ENCODE data around the gene PDHX. TPM values are rescaled to one million over a fixed set of nuclear protein-coding genes. Genes with fewer than 3 reads are reported as not detected.

Gene PDHX
- total RNA-seq, 1 donor from 2014 or later = 44.0 TPM

DNA sequence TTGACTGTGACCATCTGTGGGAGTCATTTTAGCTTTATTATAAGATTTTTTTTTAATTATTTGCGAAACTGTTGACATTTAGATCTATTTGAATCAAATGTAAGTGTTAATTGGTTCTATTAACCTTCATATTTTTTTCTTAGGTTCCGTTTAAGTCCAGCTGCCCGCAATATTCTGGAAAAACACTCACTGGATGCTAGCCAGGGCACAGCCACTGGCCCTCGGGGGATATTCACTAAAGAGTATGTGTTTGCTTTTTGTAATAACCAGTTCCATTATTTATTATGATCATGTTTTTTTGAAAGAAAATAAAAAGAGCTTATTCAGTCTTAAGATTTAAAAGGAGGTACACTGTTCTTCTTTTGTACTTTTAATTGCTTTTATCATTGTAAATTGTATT lies 43.9 kb downstream of the PDHX start:
- Histone ChIP-seq H3K79me2 (ENCODE audit: insufficient read depth, low read length) (no peaks in the 10 kb centered on the region), H3K4me1 (ENCODE audit: insufficient read depth, low read length) (no peaks in the 10 kb centered on the region), H3K27ac (ENCODE audit: low read depth, low read length) (no peak overlapping the region), H3K4me2 (ENCODE audit: low read length) (no peak overlapping the region), H3K9ac (ENCODE audit: low read length) (no peak overlapping the region), H2AFZ (ENCODE audit: low read depth, low read length) (no peak overlapping the region), H3K36me3 (ENCODE audit: insufficient read depth, low read length) (peaks cover 6% of the 10 kb centered on the region), H3K4me3 (ENCODE audit: insufficient read depth, low read depth, low read length) (no peak overlapping the region), H4K20me1 (ENCODE audit: insufficient read depth, low read length) (no peaks in the 10 kb centered on the region), H3K27me3 (ENCODE audit: insufficient read depth, low read length) (no peaks in the 10 kb centered on the region), H3K9me3 (ENCODE audit: insufficient read depth, low read depth, low read length) (no peaks in the 10 kb centered on the region)
- TF ChIP-seq EZH2 (IDR thresholded peaks at IDR 0.05; ENCODE audit: insufficient read depth, low read length) = no peak
- TF ChIP-seq, protein P1, sequence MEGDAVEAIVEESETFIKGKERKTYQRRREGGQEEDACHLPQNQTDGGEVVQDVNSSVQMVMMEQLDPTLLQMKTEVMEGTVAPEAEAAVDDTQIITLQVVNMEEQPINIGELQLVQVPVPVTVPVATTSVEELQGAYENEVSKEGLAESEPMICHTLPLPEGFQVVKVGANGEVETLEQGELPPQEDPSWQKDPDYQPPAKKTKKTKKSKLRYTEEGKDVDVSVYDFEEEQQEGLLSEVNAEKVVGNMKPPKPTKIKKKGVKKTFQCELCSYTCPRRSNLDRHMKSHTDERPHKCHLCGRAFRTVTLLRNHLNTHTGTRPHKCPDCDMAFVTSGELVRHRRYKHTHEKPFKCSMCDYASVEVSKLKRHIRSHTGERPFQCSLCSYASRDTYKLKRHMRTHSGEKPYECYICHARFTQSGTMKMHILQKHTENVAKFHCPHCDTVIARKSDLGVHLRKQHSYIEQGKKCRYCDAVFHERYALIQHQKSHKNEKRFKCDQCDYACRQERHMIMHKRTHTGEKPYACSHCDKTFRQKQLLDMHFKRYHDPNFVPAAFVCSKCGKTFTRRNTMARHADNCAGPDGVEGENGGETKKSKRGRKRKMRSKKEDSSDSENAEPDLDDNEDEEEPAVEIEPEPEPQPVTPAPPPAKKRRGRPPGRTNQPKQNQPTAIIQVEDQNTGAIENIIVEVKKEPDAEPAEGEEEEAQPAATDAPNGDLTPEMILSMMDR (IDR thresholded peaks at IDR 0.05; ENCODE audit: insufficient read depth, low read depth, low read length) = no peak
- Mint-ChIP-seq H3K27ac (ENCODE audit: unreplicated experiment) (no peak overlapping the region), H3K36me3 (ENCODE audit: low read depth, unreplicated experiment) (no peaks in the 10 kb centered on the region), H3K4me1 (ENCODE audit: low read depth, unreplicated experiment) (no peaks in the 10 kb centered on the region), H3K27me3 (ENCODE audit: low read depth, unreplicated experiment) (no peaks in the 10 kb centered on the region), H3K9me3 (ENCODE audit: unreplicated experiment) (no peaks in the 10 kb centered on the region), H3K4me3 (ENCODE audit: unreplicated experiment) (no peak overlapping the region)
- no peak for DNase-seq (ENCODE audit: low read depth)
- no peak for FAIRE-seq

DNA sequence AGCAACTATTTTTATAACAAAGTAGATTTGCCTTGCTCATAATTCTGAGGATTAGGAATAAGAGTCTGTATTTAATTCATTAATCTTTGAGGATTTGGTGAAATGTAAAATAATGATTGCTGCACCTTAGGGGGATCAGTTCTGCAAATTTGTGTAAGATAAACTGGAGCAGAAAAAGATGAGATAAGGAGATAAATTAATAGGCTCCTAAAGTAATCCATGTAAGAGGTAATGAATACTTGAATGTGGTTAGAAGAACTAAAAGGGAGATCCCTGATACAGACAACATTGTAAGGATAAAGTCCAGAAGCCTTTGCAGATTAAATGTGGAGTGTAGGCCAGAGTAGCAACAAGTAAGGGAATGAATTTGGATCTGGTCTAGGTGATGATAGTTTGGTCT lies 45.6 kb downstream of the PDHX start:
- DNase-seq (ENCODE audit: low read depth) (no peak), FAIRE-seq (no peak)
- H3K9me3 Mint-ChIP-seq (ENCODE audit: unreplicated experiment) = no peaks in the 10 kb centered on the region
- no peak overlapping the region for H3K9ac ChIP-seq (ENCODE audit: low read length)
- H4K20me1 ChIP-seq (ENCODE audit: insufficient read depth, low read length) = no peaks in the 10 kb centered on the region
- H3K9me3 ChIP-seq (ENCODE audit: insufficient read depth, low read depth, low read length) = no peaks in the 10 kb centered on the region
- H2AFZ ChIP-seq (ENCODE audit: low read depth, low read length) = no peak overlapping the region
- no peak overlapping the region for H3K4me2 ChIP-seq (ENCODE audit: low read length)
- H3K36me3 Mint-ChIP-seq (ENCODE audit: low read depth, unreplicated experiment) = no peaks in the 10 kb centered on the region
- no peak overlapping the region for H3K27ac ChIP-seq (ENCODE audit: low read depth, low read length)
- H3K4me3 ChIP-seq (ENCODE audit: insufficient read depth, low read depth, low read length) = no peak overlapping the region
- TF ChIP-seq, protein P1 (IDR thresholded peaks at IDR 0.05; ENCODE audit: insufficient read depth, low read depth, low read length) = no peak
- no peak for TF ChIP-seq EZH2 (IDR thresholded peaks at IDR 0.05; ENCODE audit: insufficient read depth, low read length)
- H3K79me2 ChIP-seq (ENCODE audit: insufficient read depth, low read length) = no peaks in the 10 kb centered on the region
- H3K4me1 ChIP-seq (ENCODE audit: insufficient read depth, low read length) = no peaks in the 10 kb centered on the region
- H3K27me3 ChIP-seq (ENCODE audit: insufficient read depth, low read length) = no peaks in the 10 kb centered on the region
- no peak overlapping the region for H3K4me3 Mint-ChIP-seq (ENCODE audit: unreplicated experiment)
- no peaks in the 10 kb centered on the region for H3K4me1 Mint-ChIP-seq (ENCODE audit: low read depth, unreplicated experiment)
- no peaks in the 10 kb centered on the region for H3K27me3 Mint-ChIP-seq (ENCODE audit: low read depth, unreplicated experiment)
- H3K36me3 ChIP-seq (ENCODE audit: insufficient read depth, low read length) = peaks cover 6% of the 10 kb centered on the region
- H3K27ac Mint-ChIP-seq (ENCODE audit: unreplicated experiment) = no peak overlapping the region

DNA sequence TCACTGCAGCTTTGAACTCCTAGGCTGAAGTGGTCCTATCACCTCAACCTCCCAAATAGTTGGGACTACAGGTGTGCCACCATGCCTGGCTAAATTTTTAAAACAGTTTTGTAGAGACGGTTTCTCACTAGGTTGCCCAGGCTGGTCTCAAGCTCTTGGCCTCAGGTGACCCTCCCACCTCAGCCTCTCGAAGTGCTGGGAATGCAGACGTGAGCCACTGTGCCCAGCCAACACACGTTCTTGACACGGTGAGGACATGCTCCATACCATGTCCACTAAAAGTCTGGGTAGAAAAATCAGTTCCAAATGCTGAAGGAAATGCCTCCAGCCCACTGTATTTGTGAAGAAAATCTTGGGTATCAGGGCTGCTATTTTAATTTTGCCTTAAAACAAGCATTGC lies 46.9 kb downstream of the PDHX start:
- Mint-ChIP-seq H3K9me3 (ENCODE audit: unreplicated experiment) (no peaks in the 10 kb centered on the region), H3K4me1 (ENCODE audit: low read depth, unreplicated experiment) (no peaks in the 10 kb centered on the region), H3K4me3 (ENCODE audit: unreplicated experiment) (no peak overlapping the region), H3K36me3 (ENCODE audit: low read depth, unreplicated experiment) (peaks cover 1% of the 10 kb centered on the region), H3K27me3 (ENCODE audit: low read depth, unreplicated experiment) (no peaks in the 10 kb centered on the region), H3K27ac (ENCODE audit: unreplicated experiment) (no peak overlapping the region)
- FAIRE-seq (no peak), DNase-seq (ENCODE audit: low read depth) (no peak)
- H3K79me2 ChIP-seq (ENCODE audit: insufficient read depth, low read length) = no peaks in the 10 kb centered on the region
- no peak overlapping the region for H2AFZ ChIP-seq (ENCODE audit: low read depth, low read length)
- H4K20me1 ChIP-seq (ENCODE audit: insufficient read depth, low read length) = no peaks in the 10 kb centered on the region
- no peaks in the 10 kb centered on the region for H3K9me3 ChIP-seq (ENCODE audit: insufficient read depth, low read depth, low read length)
- H3K27ac ChIP-seq (ENCODE audit: low read depth, low read length) = no peak overlapping the region
- H3K27me3 ChIP-seq (ENCODE audit: insufficient read depth, low read length) = no peaks in the 10 kb centered on the region
- no peak overlapping the region for H3K9ac ChIP-seq (ENCODE audit: low read length)
- H3K4me3 ChIP-seq (ENCODE audit: insufficient read depth, low read depth, low read length) = no peak overlapping the region
- no peak overlapping the region for H3K4me2 ChIP-seq (ENCODE audit: low read length)
- TF ChIP-seq, protein P1 (IDR thresholded peaks at IDR 0.05; ENCODE audit: insufficient read depth, low read depth, low read length) = no peak
- no peak for TF ChIP-seq EZH2 (IDR thresholded peaks at IDR 0.05; ENCODE audit: insufficient read depth, low read length)
- peaks cover 3% of the 10 kb centered on the region for H3K36me3 ChIP-seq (ENCODE audit: insufficient read depth, low read length)
- H3K4me1 ChIP-seq (ENCODE audit: insufficient read depth, low read length) = no peaks in the 10 kb centered on the region
